Erythroblast (primary cell): ENCODE measurements around the gene CBFA2T2.

Experiments
- GATA1 ChIP-seq: IDR thresholded peaks from 2 replicates; pipeline ENCODE4 v1.6.1; 2011; ENCODE audit warnings: low read depth, mild to moderate bottlenecking, control low read depth, low read length, moderate library complexity
- POLR2A ChIP-seq: IDR thresholded peaks from 2 replicates; pipeline ENCODE4 v1.6.1; 2011; ENCODE audit warnings: mild to moderate bottlenecking, low read length

DNA sequence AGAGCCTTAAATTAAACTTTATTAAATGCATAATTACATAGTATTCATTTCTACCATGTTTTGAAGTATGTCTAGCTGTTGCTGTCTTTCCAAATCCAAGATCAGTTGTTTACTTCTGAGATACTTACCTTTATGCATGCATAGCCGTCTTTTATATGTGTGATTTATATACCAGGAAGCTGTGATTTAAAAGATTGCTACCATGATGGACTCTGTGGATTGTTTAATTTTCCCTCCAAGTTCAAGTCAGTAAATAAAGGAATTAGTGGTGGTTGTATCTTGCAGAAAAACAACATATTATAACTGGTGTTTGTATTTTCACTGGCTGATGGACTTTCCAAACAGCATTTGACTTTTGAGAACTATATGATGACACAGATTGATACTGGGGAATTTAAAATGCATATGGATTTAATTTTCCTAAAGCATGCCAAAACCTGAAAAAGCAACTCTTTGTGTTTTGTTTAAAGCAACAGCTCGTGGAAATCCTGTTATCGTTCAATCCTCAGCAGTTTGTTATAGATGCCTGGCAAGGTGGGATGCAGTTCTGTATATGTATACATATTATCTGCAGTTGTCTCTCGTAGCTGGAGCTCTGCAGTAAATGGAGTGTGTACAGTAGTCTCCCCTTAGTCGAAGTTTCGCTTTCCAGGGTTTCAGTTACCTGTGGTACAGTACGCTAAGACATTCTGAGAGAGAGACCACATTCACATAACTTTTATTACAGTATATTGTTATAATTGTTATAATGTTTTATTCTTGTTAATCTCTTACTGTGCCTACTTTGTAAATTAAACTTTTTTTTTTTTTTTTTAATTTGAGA, 77.1 kb downstream of the CBFA2T2 start:
- TF ChIP-seq POLR2A = no peak
- no peak for TF ChIP-seq GATA1
